ENCODE data around the gene TMEM41A.

Gene TMEM41A

DNA sequence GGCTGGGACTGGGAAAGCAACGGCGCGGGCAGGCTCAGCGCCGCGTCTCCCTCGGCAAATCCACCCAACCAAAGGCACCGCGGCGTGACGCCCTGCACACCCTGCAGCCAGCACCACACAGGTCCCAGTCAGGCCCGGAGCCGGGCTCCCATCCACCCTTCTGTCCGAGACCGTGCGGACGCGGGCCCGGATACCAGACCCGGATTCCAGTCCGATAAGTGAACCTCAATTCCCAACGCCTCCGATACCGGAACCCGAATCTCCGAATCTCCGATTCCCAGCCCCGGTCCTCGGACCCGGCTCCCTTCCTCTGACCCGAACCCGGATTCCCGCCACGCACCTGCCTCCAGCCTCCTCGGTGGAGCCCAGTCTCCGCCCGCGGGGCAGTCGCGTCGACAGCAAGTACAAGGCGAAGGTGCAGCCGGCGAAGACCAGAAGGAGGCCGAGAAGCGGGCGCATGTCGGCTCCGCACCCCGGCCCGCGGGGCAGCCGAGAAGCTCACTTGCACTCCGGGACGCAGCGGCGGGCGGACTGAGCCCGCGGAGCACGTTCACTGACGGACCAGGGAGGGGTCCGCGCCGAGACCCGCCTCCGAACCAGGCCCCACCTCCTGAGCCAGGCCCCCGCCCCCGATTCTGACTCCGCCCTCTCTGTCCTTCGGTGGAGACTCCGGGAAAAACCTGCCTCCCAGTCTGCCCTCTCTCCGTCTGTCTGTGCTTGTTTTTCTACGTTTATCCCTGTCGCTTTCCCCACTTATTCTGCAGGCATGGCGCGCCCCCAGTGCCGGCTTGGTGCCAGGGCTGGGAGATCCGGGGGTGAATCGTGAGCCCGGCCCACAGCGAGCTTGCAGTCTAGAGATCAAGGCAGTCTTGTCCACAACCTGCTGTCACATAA, at the start of gene TMEM41A:
Gene TMEM41A, minus strand, starts transcription at position 533 of the 894 bp plus-strand sequence. Its CDS starts 74 bp downstream, at position 459.
- TF ChIP-seq, protein P1, sequence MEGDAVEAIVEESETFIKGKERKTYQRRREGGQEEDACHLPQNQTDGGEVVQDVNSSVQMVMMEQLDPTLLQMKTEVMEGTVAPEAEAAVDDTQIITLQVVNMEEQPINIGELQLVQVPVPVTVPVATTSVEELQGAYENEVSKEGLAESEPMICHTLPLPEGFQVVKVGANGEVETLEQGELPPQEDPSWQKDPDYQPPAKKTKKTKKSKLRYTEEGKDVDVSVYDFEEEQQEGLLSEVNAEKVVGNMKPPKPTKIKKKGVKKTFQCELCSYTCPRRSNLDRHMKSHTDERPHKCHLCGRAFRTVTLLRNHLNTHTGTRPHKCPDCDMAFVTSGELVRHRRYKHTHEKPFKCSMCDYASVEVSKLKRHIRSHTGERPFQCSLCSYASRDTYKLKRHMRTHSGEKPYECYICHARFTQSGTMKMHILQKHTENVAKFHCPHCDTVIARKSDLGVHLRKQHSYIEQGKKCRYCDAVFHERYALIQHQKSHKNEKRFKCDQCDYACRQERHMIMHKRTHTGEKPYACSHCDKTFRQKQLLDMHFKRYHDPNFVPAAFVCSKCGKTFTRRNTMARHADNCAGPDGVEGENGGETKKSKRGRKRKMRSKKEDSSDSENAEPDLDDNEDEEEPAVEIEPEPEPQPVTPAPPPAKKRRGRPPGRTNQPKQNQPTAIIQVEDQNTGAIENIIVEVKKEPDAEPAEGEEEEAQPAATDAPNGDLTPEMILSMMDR (IDR thresholded peaks at IDR 0.05; ENCODE audit: control insufficient read depth, extremely low read depth, insufficient read depth) = no peak
- peak; percentile 68 for DNase-seq (ENCODE audit: low read depth)
- peak within 1 kb of the TSS; percentile 84 for H3K4me3 ChIP-seq (ENCODE audit: low read depth, low read length)

DNA sequence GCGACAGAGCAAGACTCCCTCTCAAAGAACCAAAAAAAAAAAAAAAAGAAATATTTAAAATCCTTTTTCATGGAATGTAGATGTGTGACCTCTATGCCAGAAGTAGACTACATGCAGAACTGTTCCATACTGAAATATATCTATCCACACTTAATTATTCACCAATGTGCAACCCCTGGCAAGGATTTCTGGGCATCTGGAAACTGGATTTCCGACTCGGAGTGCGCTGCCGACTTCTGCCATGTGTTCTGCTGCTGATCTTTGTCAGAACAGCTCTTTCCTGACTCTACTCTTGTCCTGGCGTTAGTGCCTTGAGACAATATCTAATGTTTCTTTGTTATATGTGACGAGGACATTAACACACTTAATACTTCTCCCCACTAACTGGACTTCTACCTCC, 41.9 kb upstream of the TMEM41A start:
- DNase-seq (ENCODE audit: low read depth) = no peak

DNA sequence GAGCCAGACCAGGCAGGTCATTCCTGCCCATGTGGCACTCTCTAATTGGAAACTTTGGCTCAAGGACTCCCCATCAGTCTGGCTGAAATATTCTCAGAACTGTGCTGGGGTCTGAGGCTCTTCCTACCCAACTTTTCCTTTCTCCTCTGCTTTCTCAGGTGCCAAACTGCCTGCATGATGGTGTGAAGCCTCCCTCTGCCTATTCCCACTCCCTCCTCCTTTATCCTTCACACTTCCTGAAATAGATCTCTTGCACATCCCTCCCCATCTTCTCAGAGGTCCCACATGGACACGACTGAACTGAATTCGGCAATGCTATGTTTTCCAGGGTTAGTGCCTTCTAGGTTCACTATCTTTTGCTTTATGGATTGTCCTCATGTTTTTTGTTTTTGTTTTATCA, 41.1 kb upstream of the TMEM41A start:
- H3K4me3 ChIP-seq (ENCODE audit: low read depth, low read length) = no peak overlapping the region
- TF ChIP-seq, protein P1 (IDR thresholded peaks at IDR 0.05; ENCODE audit: control insufficient read depth, extremely low read depth, insufficient read depth) = no peak
- no peak for DNase-seq (ENCODE audit: low read depth)

More for the DNA sequence above, 41.9 kb upstream of the TMEM41A start:
- H3K4me3 ChIP-seq (ENCODE audit: low read depth, low read length) = no peak overlapping the region
- TF ChIP-seq, protein P1 (IDR thresholded peaks at IDR 0.05; ENCODE audit: control insufficient read depth, extremely low read depth, insufficient read depth) = no peak

DNA sequence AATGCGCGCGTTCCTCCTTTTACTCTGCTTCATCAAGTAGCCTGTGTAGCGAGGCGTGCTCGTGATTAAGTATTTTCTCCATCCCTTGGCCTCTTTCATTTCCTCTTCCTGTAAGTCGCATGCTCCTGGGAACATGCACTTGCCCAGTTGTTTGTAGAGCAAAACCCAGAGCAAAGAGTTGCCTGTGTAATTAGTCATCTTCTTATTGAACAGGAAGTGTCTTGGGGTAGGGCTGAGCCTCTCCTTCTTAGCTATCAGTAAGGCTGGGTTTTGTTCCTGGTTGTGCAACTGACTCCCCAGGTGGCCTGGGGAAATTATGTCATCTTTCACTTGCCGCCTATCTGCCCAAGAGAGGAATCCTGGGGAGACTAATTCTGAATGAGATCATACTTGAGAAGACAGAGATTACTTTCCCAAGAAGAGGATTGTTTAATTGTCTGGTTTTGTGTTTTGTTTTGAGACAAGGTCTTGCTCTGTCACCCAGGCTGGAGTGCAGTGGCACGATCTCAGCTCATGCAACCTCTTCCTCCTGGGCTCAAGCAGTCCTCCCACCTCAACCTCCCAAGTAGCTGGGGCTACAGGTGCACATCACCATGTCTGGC, 38.6 kb upstream of the TMEM41A start:
- DNase-seq (ENCODE audit: low read depth) = peak; percentile 85
- H3K4me3 ChIP-seq (ENCODE audit: low read depth, low read length) = no peak overlapping the region
- TF ChIP-seq, protein P1 (IDR thresholded peaks at IDR 0.05; ENCODE audit: control insufficient read depth, extremely low read depth, insufficient read depth) = no peak

DNA sequence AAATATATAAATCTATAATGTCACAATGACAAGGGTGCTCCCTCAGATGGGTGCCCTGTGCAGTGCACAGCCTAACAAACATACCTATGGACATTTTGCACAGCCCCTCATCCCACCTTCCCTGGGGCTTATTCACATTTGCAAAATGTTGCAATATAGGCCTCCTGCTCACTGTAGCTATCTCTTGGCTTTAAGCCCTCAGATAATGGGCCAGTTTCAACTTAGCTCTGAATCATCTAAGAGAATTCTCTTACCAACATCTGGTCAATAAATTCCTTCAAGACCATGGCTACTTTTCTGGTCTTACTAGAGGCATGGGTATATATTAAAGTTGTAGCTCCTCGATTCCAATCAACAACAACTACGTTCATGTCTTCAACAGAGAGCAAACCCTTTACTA, 35.7 kb upstream of the TMEM41A start:
- no peak for DNase-seq (ENCODE audit: low read depth)
- TF ChIP-seq, protein P1 (IDR thresholded peaks at IDR 0.05; ENCODE audit: control insufficient read depth, extremely low read depth, insufficient read depth) = no peak
- no peak overlapping the region for H3K4me3 ChIP-seq (ENCODE audit: low read depth, low read length)

DNA sequence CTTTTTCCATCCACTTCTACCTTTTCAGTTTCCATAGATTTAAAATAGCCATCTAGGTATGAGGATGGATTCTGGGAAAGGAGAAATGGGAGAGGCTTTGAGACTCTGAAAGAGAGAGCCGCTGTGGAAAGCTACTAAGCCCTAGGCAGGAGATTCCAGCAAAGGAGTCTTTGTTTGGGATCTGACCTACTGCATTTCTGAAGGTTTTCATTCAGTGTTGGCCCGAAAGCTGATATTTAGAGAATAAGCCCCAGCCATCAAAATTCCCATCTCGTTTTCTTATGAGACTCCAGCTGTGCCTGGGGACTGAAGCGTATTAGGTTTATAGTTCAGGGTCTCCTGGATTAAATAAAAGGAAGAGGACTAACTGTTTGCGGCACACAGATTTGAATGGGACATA, 34.1 kb upstream of the TMEM41A start:
- TF ChIP-seq, protein P1 (IDR thresholded peaks at IDR 0.05; ENCODE audit: control insufficient read depth, extremely low read depth, insufficient read depth) = no peak
- no peak overlapping the region for H3K4me3 ChIP-seq (ENCODE audit: low read depth, low read length)
- no peak for DNase-seq (ENCODE audit: low read depth)

Measured in LNCaP clone FGC (cell line).